H9 (cell line): ENCODE results near the gene EGFL6. TPM values are rescaled to one million over a fixed set of nuclear protein-coding genes. Genes with fewer than 3 reads are reported as not detected.

Source experiments
- DNase-seq: peaks from one replicate; pipeline ENCODE4 v3.0.0-alpha.2; 2017
- H2AFZ ChIP-seq: one replicate; pipeline ENCODE4 v1.6.1; 2013; ENCODE audit warnings: mild to moderate bottlenecking, low read length, control low read depth, moderate library complexity
- H2AK5ac ChIP-seq: 2 replicates; pipeline ENCODE4 v1.6.1; 2013; ENCODE audit warnings: low read length, control low read depth, mixed read lengths; ENCODE audit not compliant: insufficient read length
- H2BK120ac ChIP-seq: one replicate; pipeline ENCODE4 v1.6.1; 2013; ENCODE audit warnings: low read depth, mild to moderate bottlenecking, low read length, control low read depth, inconsistent platforms; ENCODE audit not compliant: poor library complexity, severe bottlenecking
- H2BK12ac ChIP-seq: 2 replicates; pipeline ENCODE4 v1.6.1; 2013; ENCODE audit warnings: low read length, control low read depth, mixed read lengths, low read depth; ENCODE audit not compliant: insufficient read length
- H2BK15ac ChIP-seq: 2 replicates; pipeline ENCODE4 v1.6.1; 2013; ENCODE audit warnings: low read depth, low read length, control low read depth
- H2BK20ac ChIP-seq: one replicate; pipeline ENCODE4 v1.6.1; 2013; ENCODE audit warnings: low read depth, mild to moderate bottlenecking, low read length, control low read depth, inconsistent platforms; ENCODE audit not compliant: poor library complexity, severe bottlenecking
- H2BK5ac ChIP-seq: 2 replicates; pipeline ENCODE4 v1.6.1; 2013; ENCODE audit warnings: low read length, control low read depth, mixed read lengths; ENCODE audit not compliant: insufficient read length
- H3K14ac ChIP-seq: 2 replicates; pipeline ENCODE4 v1.6.1; 2013; ENCODE audit warnings: low read length, control low read depth; ENCODE audit not compliant: insufficient read depth
- H3K18ac ChIP-seq: 2 replicates; pipeline ENCODE4 v1.6.1; 2013; ENCODE audit warnings: low read depth, mild to moderate bottlenecking, mixed read lengths, low read length, control low read depth; ENCODE audit not compliant: insufficient read length
- H3K23ac ChIP-seq: 2 replicates; pipeline ENCODE4 v1.6.1; 2013; ENCODE audit warnings: low read length, control low read depth, mixed read lengths, low read depth; ENCODE audit not compliant: insufficient read length
- H3K23me2 ChIP-seq: 2 replicates; pipeline ENCODE4 v1.6.1; 2013; ENCODE audit warnings: low read depth, mild to moderate bottlenecking, mixed read lengths, low read length, control low read depth; ENCODE audit not compliant: insufficient read length, poor library complexity, severe bottlenecking
- H3K27ac ChIP-seq: 2 replicates; pipeline ENCODE4 v1.5.1; 2013; ENCODE audit warnings: low read length, control low read depth, mixed read lengths, low read depth; ENCODE audit not compliant: insufficient read length
- H3K27me3 ChIP-seq: 2 replicates; pipeline ENCODE4 v1.6.1; 2013; ENCODE audit warnings: low read length, control low read depth, inconsistent platforms; ENCODE audit not compliant: insufficient read depth
- H3K4ac ChIP-seq: 2 replicates; pipeline ENCODE4 v1.6.1; 2013; ENCODE audit warnings: low read depth, mild to moderate bottlenecking, control low read depth, inconsistent platforms, low read length, moderate library complexity
- H3K4me1 ChIP-seq: 2 replicates; pipeline ENCODE4 v1.6.1; 2013; ENCODE audit warnings: low read length, control low read depth, inconsistent platforms; ENCODE audit not compliant: insufficient read depth
- H3K4me2 ChIP-seq: 2 replicates; pipeline ENCODE4 v1.6.1; 2013; ENCODE audit warnings: low read length, control low read depth, mixed read lengths; ENCODE audit not compliant: insufficient read length, insufficient read depth
- H3K56ac ChIP-seq: 2 replicates; pipeline ENCODE4 v1.6.1; 2013; ENCODE audit warnings: low read depth, mild to moderate bottlenecking, mixed read lengths, low read length, control low read depth; ENCODE audit not compliant: insufficient read length
- H3K79me1 ChIP-seq: 2 replicates; pipeline ENCODE4 v1.6.1; 2013; ENCODE audit warnings: low read depth, mild to moderate bottlenecking, moderate library complexity, low read length, control low read depth, inconsistent platforms; ENCODE audit not compliant: insufficient read depth, poor library complexity, severe bottlenecking
- H3K79me2 ChIP-seq: 2 replicates; pipeline ENCODE4 v1.6.1; 2013; ENCODE audit warnings: low read length, control low read depth, inconsistent platforms; ENCODE audit not compliant: insufficient read depth
- H3K9ac ChIP-seq: 2 replicates; pipeline ENCODE4 v1.6.1; 2013; ENCODE audit warnings: low read length, control low read depth, mixed read lengths; ENCODE audit not compliant: insufficient read length; ENCODE audit errors: extremely low read depth
- H3K9me3 ChIP-seq: one replicate; pipeline ENCODE4 v1.6.1; 2013; ENCODE audit warnings: low read depth, low read length, inconsistent platforms; ENCODE audit not compliant: control insufficient read depth
- H3T11ph ChIP-seq: one replicate; pipeline ENCODE4 v1.6.1; 2013; ENCODE audit warnings: mild to moderate bottlenecking, low read length, control low read depth, inconsistent platforms
- H4K20me1 ChIP-seq: one replicate; pipeline ENCODE4 v1.6.1; 2013; ENCODE audit not compliant: control insufficient read depth, insufficient read length, insufficient read depth
- H4K5ac ChIP-seq: 2 replicates; pipeline ENCODE4 v1.6.1; 2013; ENCODE audit warnings: low read depth, mild to moderate bottlenecking, mixed read lengths, low read length, control low read depth; ENCODE audit not compliant: insufficient read length
- H4K8ac ChIP-seq: replicated peaks from 2 replicates; pipeline ENCODE4 v1.6.1; 2013; ENCODE audit warnings: low read length, control low read depth, mixed read lengths, low read depth; ENCODE audit not compliant: insufficient read length
- H4K91ac ChIP-seq: 2 replicates; pipeline ENCODE4 v1.6.1; 2013; ENCODE audit warnings: low read depth, mild to moderate bottlenecking, moderate library complexity, mixed read lengths, low read length, control low read depth; ENCODE audit not compliant: insufficient read length
- H3K27ac Mint-ChIP-seq, 3 experiments: 2 replicates in 2 of 3; 3 replicates in 1 of 3; pipeline ENCODE4 v1.8.0; 2020 to 2021; ENCODE audit warnings: mixed read lengths in 3 of 3, mild to moderate bottlenecking in 1 of 3, moderate library complexity in 1 of 3
- H3K27me3 Mint-ChIP-seq: 2 replicates; pipeline ENCODE4 v1.8.0; 2021; ENCODE audit warnings: low read depth, mild to moderate bottlenecking, moderate library complexity, mixed read lengths
- H3K36me3 Mint-ChIP-seq, 3 experiments: 2 replicates in 2 of 3; 3 replicates in 1 of 3; pipeline ENCODE4 v1.8.0; 2020 to 2021; ENCODE audit warnings: low read depth in 3 of 3, mixed read lengths in 3 of 3; ENCODE audit not compliant: insufficient read depth in 1 of 3
- H3K4me1 Mint-ChIP-seq, 2 experiments: 2 replicates each; pipeline ENCODE4 v1.8.0; 2020; ENCODE audit warnings: mixed read lengths in 2 of 2
- H3K4me3 Mint-ChIP-seq, 2 experiments: 2 replicates in 1 of 2; 3 replicates in 1 of 2; pipeline ENCODE4 v1.8.0; 2020 to 2021; ENCODE audit warnings: mild to moderate bottlenecking in 2 of 2, mixed read lengths in 2 of 2, moderate library complexity in 1 of 2
- H3K9me3 Mint-ChIP-seq, 2 experiments: 2 replicates in 1 of 2; 3 replicates in 1 of 2; pipeline ENCODE4 v1.8.0; 2020; ENCODE audit warnings: mild to moderate bottlenecking in 2 of 2, mixed read lengths in 2 of 2, moderate library complexity in 1 of 2
- CTCF ChIP-seq: fragments of 200-600 bp; sonication (generic); conservative IDR thresholded peaks from 3 replicates; pipeline ENCODE4 v1.8.0; 2021; ENCODE audit warnings: antibody characterized with exemption, mild to moderate bottlenecking
- WGBS: extraction: QIAGEN DNeasy Blood & Tissue Kit; methylation state at CpG from one replicate; pipeline ENCODE4 v1.1.7; 2013; ENCODE audit warnings: missing lambda C conversion rate, low lambda C conversion rate, mixed read lengths; ENCODE audit not compliant: insufficient read length; ENCODE audit errors: extremely low coverage; 5-methylcytosine and 5-hydroxymethylcytosine counted together
- total RNA-seq: library from RNA; stranded (reverse); gene quantifications from 2 replicates; pipeline ENCODE4 v1.2.1, GENCODE V29; 2021

EGFL6 gene
- total RNA-seq, 1 experiment from 2014 or later: 0.94 TPM

DNA sequence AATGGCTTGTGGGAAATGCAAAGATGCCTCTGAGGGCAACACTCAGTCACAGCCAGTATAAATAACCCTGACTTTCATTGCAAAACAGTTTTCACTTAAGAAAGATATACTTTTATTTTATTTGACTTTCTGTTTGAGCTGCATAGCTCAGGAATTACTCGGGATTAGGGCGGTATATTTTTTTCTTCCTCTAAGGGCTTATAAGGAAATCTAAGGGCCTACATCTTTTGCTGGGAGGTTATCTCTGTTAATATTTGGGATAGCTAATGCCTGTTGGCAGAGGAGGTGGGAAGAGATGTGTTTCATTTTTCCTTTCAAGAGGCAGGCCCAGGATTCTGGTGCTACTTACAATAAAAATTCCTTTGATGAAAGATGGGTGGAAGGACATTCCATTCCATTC is 28.8 kb upstream of the EGFL6 start:
- H4K8ac ChIP-seq: no peak overlapping the region
- no peak overlapping the region for H3K56ac ChIP-seq
- H2BK12ac ChIP-seq: no peak overlapping the region
- Mint-ChIP-seq H3K4me3 (no peak overlapping the region), H3K36me3 (no peaks in the 10 kb centered on the region; a peak in 1 of 7 replicates), H3K27ac (no peak overlapping the region), H3K27me3 (no peaks in the 10 kb centered on the region), H3K4me1 (peaks cover 6 to 12% of the 10 kb centered on the region in 2 experiments), H3K9me3 (peaks cover 22 to 31% of the 10 kb centered on the region in 2 experiments)
- H4K91ac ChIP-seq: no peak overlapping the region
- no peak overlapping the region for H2BK15ac ChIP-seq
- WGBS: no CpG with 5 or more reads among the region's 2 CpGs
- H3T11ph ChIP-seq: no peak overlapping the region
- TF ChIP-seq CTCF: no peak
- H3K9me3 ChIP-seq: no peaks in the 10 kb centered on the region
- no peak overlapping the region for H2BK5ac ChIP-seq
- no peak overlapping the region for H2BK20ac ChIP-seq
- no peak overlapping the region for H3K9ac ChIP-seq
- no peak overlapping the region for H3K18ac ChIP-seq
- H3K23me2 ChIP-seq: no peaks in the 10 kb centered on the region
- no peaks in the 10 kb centered on the region for H3K27me3 ChIP-seq
- H3K14ac ChIP-seq: no peak overlapping the region
- no peak overlapping the region for H2AK5ac ChIP-seq
- no peak overlapping the region for H3K4ac ChIP-seq
- no peak for DNase-seq
- no peak overlapping the region for H4K5ac ChIP-seq
- no peaks in the 10 kb centered on the region for H3K79me1 ChIP-seq
- H3K79me2 ChIP-seq: no peaks in the 10 kb centered on the region
- H4K20me1 ChIP-seq: no peaks in the 10 kb centered on the region
- H3K4me2 ChIP-seq: no peak overlapping the region
- no peak overlapping the region for H3K23ac ChIP-seq
- no peaks in the 10 kb centered on the region for H3K4me1 ChIP-seq
- no peak overlapping the region for H3K27ac ChIP-seq
- H2AFZ ChIP-seq: no peak overlapping the region
- H2BK120ac ChIP-seq: no peak overlapping the region
